Thyroid gland (tissue), 4 donors: Measurements from ENCODE around the gene TMEM258.

Experiments used
- CTCF ChIP-seq, 6 experiments: fragments of 200-600 bp in 3 of 6; fragments of 450-650 bp in 3 of 6; sonication (generic) in 3 of 6; IDR thresholded peaks; one replicate each; pipeline ENCODE4 v1.5.1; 2016 to 2019; ENCODE audit warnings: antibody characterized with exemption in 6 of 6, mild to moderate bottlenecking in 2 of 6, inconsistent platforms in 1 of 6, moderate library complexity in 1 of 6
- POLR2A ChIP-seq, 2 donors: fragments of 450-650 bp; IDR thresholded peaks; one replicate each; pipeline ENCODE4 v1.6.1; 2017; ENCODE audit warnings: antibody characterized with exemption in 2 of 2, mild to moderate bottlenecking in 2 of 2, moderate library complexity in 1 of 2

GRCh38 chr11:61815790-61816735, 23.7 kb upstream of the TMEM258 start:
- no peak for TF ChIP-seq CTCF (IDR thresholded peaks at IDR 0.05)
- no peak for TF ChIP-seq POLR2A (IDR thresholded peaks at IDR 0.05)
